IMR-90 (cell line): Measurements from ENCODE around the gene DBP. TPM values are rescaled to one million over a fixed set of nuclear protein-coding genes. Genes with fewer than 3 reads are reported as not detected.

Source experiments
- CEBPB ChIP-seq: IDR thresholded peaks from 2 replicates; pipeline ENCODE4 v1.6.1; 2012; ENCODE audit warnings: low read depth, low read length, improper control_type of control experiment
- CHD1 ChIP-seq: IDR thresholded peaks from 2 replicates; pipeline ENCODE4 v1.6.1; 2012; ENCODE audit warnings: low read depth, low read length, improper control_type of control experiment
- USF2 ChIP-seq: fragments of 150-350 bp; IDR thresholded peaks from 2 replicates; pipeline ENCODE4 v1.6.1; 2017; ENCODE audit warnings: mild to moderate bottlenecking, antibody characterized with exemption, low read length, low read depth
- polyA plus RNA-seq, 3 experiments: library from polyadenylated mRNA; depleted of rRNA; stranded (reverse); fragments of >200 nt; gene quantifications; 2 replicates each; pipeline ENCODE4 v1.2.3, GENCODE V29; 2012; ENCODE audit warnings: low replicate concordance in 1 of 3
- total RNA-seq: library from RNA; depleted of rRNA; stranded (reverse); fragments of >200 nt; gene quantifications from 2 replicates; pipeline ENCODE4 v1.2.3, GENCODE V29; 2012

Gene DBP
- total and polyA plus RNA-seq, 2 of the 4 experiments (the other 2 are of a cell fraction) = 3.0 to 3.6 TPM

- TF ChIP-seq USF2 = no peak
- no peak for TF ChIP-seq CEBPB
- TF ChIP-seq CHD1 = no peak
Measured at GRCh38 chr19:48638831-48639381, 1.7 kb upstream of the DBP start (continued).
